Mucosa of gallbladder (tissue), 1 donor: ENCODE results near the gene INTS2. TPM values are rescaled to one million over a fixed set of nuclear protein-coding genes. Genes with fewer than 3 reads are reported as not detected.
"Not testable (repeated sequence)": the region's sequence is repeated elsewhere in the genome, so short reads cannot be mapped to it uniquely, and the experiment has no call there.

Source experiments
- DNase-seq: peaks from one replicate; pipeline ENCODE4 v3.0.0-alpha.2; 2020; ENCODE audit warnings: low spot score
- total RNA-seq: library from RNA; stranded (reverse); gene quantifications from one replicate; pipeline ENCODE4 v1.2.1, GENCODE V29; 2021
- donor health status: DM: no; HTN: no; CAD: no.

INTS2 gene
- total RNA-seq, 1 donor from 2014 or later, result 11.3 TPM

DNA sequence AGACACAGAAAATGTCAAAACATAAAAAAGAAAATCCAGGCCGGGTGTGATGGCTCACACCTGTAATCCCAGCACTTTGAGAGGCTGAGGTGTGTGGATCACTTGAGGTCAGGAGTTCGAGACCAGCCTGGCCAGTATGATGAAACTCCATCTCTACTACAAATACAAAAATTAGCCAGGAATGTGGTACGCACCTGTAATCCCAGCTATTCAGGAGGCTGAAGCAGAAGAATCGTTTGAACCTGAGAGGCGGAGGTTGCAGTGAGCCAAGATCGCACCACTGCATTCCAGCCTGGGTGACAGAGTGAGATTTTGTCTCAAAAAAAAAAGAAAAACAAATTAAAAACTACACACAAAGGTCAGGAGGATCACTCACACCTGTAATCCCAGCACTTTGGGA, 40.0 kb downstream of the INTS2 start:
- DNase-seq, result not testable (repeated sequence)

DNA sequence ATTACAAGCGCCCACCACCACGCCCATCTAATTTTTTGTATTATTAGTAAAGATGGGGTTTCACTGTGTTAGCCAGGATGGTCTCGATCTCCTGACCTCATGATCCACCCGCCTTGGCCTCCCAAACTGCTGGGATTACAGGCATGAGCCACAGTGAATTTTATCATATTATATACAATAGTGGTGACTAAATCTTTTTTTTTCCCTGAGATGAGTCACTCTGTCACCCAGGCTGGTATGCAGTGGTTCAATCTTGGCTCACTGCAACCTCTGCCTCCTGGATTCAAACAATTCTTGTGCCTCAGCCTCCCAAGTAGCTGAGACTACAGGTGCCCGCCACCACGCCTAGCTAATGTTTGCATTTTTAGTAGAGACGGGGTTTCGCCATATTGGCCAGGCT, 41.9 kb downstream of the INTS2 start:
- not testable (repeated sequence) for DNase-seq

DNA sequence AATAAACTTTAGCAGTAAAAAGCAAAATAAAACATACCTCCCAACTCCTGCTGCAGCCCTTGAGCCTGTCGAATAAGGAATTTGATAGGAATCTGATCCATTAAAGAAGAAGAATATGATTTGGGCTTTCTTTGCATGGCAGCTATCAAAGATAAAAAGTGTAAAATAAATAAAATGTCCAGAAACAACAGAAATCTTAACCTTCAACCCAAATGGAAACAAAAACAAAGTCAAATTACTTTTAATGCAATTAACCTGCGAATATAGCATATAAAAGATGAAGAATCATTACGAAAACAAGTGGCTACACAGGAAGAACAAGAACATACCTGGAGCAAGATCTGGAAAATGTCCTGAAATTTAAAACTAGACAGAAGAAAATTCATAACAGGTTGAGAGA, 42.9 kb downstream of the INTS2 start:
- DNase-seq, result no peak

DNA sequence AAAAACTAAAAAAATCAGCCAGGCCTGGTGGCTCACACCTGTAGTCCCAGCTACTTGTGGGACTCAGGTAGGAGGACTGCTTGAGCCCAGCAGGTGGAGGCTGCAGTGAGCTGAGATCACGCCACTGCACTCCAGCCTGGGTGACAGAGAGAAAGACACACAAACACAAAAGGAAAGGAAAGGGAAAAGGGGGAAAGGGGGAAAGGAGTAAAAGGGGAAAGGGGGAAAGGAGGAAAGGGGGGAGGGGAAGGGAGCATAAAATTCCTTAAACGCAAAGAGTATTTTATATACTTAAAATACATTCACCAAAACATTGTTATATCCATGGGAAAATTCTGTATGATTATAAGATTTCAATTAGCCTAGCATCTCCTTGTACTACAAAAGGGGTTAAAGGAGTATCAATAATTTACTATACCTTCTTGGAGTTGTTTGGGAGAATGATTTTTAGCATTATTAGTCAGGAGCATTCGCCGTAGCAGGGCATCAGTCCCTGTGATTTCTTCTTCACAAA, 47.1 kb downstream of the INTS2 start:
- no peak for DNase-seq

DNA sequence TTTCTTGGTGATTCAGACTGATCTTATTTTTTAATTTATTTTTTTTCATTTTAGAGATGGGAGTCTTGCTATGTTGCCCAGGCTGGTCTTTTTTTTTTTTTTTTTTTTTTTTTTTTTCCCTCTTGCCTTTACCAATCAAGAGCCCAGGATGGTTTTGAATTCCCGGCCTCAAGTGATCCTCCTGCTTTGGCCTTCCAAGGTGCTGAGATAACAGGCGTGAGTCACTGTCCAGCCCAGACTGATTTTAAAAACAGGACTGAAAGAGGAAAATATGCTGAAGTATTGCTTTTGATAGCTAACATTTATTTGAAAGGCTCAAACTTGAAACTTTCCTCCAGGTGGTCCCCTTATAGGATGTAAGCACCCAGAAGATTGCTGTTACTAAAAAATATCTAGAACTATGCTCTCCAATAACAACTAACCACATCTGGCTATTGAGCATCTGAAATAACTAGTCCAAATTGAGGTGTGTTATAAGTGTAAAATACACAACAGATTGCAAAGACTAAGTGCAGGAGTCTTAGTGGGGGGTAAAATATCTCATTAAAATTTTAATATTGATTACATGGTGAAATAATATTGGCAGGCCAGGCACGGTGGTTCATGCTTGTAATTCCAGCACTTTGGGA, 48.7 kb downstream of the INTS2 start:
- no peak for DNase-seq

DNA sequence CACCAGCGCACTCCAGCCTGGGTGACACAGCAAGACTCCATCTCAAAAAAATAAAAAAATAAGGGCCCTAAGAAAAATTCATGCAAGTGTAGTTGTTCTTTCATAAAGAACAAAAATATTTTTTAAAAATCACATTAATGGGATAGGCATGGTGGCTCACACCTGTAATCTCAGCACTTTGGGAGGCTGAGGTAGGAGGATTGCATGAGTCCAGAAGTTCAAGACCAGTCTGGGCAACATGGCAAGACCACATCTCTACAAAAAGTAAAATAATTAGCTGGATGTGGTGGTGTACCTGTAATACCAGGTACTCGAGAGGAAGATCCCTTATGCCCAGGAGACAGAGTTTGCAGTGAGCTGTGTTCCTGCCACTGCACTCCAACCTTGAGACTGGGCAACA, 49.3 kb downstream of the INTS2 start:
- DNase-seq, result no peak

DNA sequence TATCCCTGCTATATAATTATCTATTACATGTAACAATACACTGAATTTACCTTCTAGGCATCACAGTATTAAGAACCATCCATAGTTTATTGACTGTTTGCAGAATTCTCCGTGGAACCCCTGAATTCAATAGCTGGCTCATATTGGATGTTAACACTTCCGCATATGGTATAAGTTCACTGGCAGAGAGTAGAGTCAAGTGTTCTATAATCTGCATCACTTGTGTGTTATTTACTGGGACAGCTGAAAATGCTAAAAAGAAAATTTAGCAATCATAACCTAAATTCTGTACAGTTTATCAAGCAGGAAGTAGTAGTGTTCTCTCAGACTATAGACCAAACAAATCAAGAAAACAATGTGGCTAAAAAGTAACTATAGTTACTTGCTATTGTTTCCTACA, 49.9 kb downstream of the INTS2 start:
- DNase-seq, result no peak

DNA sequence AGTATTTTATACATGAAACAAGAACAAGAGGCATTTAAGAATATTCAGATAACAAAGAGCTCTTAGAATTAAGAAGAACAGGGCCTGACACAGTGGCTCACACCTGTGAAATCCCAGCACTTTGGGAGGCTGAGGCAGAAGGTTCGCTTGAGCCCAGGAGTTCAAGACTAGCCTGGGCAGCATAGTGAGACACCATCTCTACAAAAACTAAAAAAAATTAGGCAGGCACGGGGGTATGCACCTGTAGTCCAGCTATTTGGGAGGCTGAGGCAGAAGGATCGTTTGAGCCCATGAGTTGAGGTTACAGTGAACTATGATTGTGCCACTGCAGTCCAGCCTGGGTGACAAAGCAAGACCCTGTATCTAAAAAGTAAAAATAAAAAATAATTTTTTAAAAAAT, 52.0 kb downstream of the INTS2 start:
- DNase-seq, result no peak

DNA sequence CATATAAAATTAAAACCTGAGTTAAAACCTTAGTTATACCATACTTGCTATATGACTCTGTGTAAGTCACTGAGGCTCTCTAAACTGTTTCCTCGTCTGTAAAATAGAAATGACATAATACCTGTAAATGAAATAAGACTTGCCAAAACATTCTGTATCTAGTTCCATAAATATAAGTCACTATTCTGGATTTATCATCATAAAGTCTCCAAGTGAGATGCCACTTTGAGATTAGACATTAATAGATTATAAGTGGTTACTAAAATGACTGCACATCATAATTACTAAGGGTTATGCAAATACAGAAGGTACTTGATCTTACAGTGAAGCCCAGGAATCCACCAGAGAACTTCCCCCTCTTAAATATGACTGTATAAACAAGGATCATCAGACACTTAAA, 52.5 kb downstream of the INTS2 start:
- no peak for DNase-seq

DNA sequence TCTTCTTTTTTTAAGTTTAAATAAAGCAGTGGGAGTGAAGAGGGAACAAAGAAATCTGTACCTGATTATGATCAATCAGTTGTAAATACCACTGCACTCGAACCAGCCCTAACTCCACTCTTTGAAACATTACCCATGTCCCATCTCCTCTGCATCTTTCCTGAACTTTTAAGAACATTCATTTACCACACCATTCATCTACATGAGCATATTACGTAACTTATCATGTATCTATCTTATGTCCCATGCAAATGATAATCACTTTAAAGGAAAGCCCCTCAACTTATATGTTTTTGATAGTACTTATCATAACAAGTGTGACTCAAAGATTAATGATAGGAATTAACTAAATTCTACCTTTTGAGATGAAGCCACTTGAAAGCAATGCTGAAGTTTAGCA, 53.7 kb downstream of the INTS2 start:
- no peak for DNase-seq

DNA sequence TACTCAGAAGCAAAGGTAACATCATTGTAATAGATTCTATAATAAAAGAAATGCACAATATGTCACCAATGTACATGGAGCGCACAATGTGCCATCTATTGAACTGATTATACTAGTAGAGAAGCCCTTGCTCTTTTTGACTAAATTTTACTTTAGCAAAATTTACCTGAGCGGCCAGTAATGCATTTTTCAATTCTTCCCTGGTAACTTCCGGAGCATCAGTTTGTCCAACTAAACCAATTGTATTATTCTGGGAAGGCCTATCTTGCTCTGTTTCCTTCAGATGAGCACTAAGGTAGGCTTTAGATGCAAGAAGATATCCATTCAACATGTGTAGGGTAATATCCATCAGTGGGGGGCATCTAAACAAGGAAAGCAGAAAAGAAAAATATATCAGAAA, 55.7 kb downstream of the INTS2 start:
- no peak for DNase-seq

DNA sequence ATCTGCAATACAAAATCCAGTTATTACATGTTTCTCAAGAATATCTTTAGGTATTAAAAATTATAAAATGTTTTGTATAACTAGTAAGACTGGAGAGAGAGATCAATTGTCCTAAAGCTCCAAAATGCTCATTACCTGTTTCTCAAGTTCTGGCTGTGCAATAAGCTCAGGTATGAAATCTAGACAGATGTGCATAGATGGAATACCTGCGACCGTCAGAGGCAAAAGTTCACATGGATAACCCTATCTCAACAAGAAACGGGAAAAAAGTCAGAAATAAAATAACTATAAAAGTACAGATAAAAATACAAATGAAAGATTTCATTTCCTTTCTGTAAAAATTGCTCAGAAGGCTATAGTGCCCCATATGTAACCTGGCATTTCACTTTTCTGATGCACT, 58.6 kb downstream of the INTS2 start:
- no peak for DNase-seq

DNA sequence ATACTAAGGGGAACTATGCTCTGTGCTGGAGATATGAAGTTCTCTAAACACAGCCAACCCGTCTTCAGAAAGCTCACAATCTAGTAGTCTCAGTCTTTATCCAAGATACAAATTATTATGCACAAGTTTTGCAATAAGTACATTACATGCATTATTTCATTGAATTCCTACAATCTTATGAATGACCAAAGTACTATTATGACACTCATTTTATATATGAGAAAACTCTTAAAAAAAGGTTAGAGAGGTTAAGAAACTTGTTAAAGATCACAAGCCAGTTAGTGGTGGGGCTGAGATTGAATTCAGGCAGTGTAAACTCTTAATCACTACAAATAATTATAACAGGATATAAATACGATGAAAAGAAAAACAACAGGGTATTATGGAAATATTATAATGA, 59.7 kb downstream of the INTS2 start:
- DNase-seq, result no peak

DNA sequence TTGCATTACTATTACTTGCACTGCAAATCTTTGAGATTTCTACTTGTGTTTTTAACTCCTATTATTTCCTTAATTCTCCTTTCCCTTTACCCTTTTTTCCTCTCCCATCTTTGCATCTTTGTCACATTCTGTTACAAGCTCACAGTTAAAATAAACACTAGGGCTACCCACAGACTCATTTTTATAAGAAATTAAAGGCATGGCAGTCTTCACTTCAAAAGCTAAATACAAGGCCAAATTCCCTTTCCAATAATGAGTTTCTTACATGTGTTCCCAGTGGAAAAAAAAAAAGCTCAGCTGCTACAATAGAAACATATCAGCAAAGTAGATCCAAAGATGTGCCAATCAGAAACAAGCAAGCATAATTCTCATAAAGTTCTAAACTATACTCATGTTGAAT, 60.7 kb downstream of the INTS2 start:
- DNase-seq, result no peak

DNA sequence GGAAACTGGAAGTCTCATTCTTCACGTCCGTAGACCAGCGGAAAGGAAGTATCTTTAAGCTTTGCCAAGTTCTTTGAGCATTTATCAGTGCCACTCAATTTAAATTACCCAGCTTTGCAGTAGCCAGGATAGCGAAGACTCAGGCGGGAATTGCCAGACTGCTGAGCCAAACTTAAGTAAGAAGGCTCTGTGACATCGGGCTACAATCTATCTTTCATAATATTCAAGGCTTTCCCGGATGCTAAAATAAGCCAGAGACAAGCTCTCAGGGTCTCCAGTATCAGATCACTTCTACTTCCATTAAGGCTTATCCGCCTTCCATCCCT, 64.0 kb downstream of the INTS2 start:
- no peak for DNase-seq

DNA sequence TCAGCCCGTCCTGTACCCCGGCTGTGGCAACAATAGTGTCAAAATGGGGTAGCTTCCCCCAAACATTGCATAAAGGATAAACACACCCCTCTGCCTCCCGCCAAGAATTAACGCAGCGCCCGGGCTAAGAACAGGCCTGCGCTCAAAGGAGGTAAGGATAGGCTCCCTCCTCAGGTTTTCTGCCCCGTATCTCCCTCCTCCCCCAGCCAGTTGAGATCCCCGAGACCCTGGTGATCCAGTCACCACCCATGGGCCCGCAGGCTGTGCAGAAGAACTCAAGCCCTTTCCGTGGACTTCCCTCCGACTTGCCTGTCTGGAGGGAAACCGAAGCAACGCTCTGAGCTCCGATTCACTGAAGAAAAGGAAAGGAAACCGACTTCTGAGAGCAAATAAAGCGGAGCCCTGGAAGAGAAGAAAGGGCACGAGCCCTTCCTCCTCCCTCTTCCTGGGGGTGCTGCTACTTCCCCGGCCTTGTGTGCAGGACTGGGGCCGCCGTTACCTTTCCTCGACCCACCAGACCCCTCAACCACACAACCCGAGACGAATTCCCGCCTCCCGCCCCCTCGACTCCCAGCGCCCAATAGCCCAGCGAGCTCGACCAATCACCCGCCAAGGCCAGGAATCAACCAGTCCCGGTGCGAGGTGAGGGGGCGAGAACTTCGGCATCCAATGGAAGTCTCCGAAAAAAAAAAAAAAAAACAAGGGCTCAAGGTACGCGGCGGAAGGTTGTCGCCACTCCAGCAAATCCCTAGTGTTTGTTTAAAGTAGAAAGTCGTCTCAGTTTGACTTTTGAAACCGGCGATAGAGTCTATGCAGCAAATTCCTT, 64.6 kb downstream of the INTS2 start, which contains the start of gene BRIP1:
Gene BRIP1 (minus strand): TSS at position 554 of the 826 bp plus-strand sequence. CDS start 1,989 bp downstream, outside the sequence.
- DNase-seq, result peak; percentile 93

DNA sequence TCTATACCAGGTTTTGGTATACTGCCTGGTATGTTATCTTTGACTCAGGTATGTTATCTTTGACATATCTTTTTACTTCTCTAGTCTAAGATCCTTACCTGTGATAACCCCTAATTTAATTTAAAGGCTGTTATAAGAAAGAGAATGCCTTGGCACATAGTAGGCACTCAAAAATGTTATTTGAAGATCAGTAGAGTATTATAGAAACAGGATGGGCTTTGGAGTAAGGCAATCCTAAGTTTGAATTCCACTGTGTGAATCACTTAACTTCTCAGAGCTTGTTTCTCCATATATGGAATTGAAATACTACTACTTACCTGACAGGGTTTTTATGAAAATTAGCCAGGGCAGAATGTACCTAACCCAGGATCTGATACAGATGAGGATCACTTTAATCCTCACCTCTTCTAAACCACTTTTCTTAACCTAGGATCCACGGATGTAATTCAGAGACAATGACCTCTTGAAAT, 65.6 kb downstream of the INTS2 start:
- no peak for DNase-seq

DNA sequence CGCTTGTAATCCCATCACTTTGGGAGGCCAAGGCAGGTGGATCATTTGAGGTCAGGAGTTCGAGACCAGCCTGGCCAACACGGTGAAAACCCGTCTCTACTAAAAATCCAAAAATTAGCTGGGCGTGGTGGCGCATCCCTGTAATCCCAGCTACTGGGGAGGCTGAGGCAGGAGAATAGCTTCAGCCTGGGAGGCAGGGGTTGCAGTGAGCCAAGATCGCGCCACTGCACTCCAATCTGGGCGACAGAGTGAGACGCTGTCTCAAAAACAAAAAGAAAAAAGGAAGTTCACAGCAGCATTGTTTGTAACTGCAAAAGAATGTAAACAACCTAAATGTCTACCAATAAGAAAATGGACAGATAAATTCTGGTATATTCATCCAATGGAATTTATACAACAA, 67.4 kb downstream of the INTS2 start:
- not testable (repeated sequence) for DNase-seq

DNA sequence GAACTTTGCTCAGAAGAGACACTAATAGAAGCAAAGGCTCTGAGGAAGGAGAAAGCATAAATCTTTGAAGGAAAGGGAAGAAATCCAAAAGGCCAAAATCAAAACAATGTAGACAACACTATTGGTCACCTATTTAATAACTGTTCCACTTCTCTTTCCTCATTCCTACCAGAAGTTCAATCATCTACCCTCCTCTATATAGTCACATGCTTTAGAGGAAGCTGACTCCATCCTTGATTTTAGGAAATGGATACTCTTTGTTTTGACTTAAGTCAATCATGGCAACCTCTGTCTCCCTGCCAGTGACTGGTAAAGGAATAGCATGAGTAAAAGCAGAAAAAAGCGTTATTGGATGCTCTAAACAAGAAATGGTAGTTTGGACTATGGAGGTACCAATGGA, 71.7 kb downstream of the INTS2 start:
- no peak for DNase-seq

DNA sequence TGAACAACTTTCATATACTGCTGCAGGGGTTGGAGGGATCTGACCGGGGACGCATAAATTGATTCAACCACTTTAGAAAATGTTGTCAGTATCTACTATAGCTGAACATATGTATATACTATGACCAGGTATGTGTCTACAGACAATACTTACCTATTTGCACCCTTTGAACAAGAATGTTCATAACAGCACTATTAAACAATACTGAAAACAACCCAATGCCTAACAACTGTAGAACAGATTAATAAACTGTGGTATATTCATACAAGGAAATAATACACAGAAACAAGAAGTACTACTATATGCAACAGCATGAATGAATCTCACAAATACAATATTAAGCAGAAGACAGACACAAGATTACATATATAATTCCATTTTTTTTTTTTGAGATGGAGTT, 74.9 kb downstream of the INTS2 start:
- DNase-seq, result no peak

DNA sequence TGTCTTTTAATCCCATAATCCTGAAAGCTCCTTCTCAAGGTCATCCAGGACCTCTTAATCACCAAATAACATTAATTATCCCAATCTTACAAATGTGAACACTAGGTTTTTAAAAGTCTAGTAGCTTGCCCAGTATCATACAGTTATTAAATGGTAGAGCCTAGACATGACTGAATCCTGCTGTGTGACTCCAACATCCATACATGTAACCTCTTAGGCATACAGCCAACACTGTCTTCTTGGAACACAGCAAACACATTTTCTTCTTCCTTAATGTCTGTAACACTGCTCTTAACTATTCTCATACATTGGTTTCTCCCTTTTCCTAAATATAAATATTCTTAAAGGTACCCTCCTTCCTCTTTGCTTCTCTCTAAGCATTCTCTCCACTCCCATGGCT, 78.1 kb downstream of the INTS2 start:
- no peak for DNase-seq

DNA sequence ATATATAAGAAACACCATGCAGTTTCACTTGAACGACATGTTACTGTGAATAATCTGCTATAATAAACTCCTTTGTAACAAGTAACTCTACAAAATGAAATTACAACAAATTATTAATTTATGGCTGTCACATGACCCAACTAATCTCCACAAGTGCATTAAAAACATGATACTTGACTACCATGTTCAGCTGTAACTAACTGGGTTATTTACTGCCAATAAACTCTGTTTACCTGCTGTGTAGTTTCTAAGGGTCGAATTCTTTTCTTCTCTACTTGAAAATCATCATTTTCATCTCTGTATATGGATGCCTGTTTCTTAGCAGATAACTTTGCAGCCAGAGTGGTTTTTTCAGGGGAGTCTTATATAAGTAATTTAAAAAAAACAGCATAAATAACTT, 78.9 kb downstream of the INTS2 start:
- no peak for DNase-seq

DNA sequence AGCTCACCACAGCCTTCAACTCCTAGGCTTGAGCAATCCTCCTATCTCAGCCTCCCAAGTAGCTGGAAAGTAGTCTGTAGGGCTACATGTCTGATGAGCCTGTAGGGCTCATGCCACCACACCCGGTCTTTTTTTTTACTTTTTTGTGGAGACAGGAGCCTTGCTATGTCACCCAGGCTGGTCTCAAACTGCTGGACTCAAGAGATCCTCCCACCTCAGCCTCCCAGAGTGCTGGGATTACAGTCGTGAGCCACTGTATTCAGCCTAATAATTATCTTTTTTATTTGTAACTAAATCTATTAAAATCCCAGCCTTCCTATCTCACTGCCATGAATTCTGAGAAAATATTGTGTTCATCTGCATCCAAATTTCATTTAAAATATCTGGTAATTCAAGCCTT, 79.5 kb downstream of the INTS2 start:
- no peak for DNase-seq
